SK-N-SH treated with all-trans-retinoic acid at 6 μM for 48 hours (cell line): ENCODE data around the gene MPST.

Source experiments
- ATAC-seq: fragments of 200-7000 bp; cut with Tn5 transposase; 3 replicates; pipeline ENCODE4 v1.9.1; 2020; ENCODE audit warnings: mild to moderate bottlenecking, moderate library complexity
- ARNTL ChIP-seq: fragments of 450-650 bp; formaldehyde crosslinking; IDR thresholded peaks from 2 replicates; pipeline ENCODE4 v1.5.0; 2020; ENCODE audit warnings: low read depth, mild to moderate bottlenecking, moderate library complexity, borderline replicate concordance
- BACH2 ChIP-seq: fragments of 250-450 bp; sonication (Bioruptor Pico); IDR thresholded peaks from 2 replicates; pipeline ENCODE4 v1.9.0; 2021; ENCODE audit warnings: mild to moderate bottlenecking, borderline replicate concordance
- CREB5 ChIP-seq: fragments of 250-450 bp; sonication (Bioruptor Pico); IDR thresholded peaks from 2 replicates; pipeline ENCODE4 v1.5.1; 2020; ENCODE audit warnings: low read depth, mild to moderate bottlenecking, moderate library complexity
- ESRRG ChIP-seq: fragments of 250-450 bp; sonication (Bioruptor Pico); IDR thresholded peaks from 2 replicates; pipeline ENCODE4 v1.6.1; 2021; ENCODE audit warnings: mild to moderate bottlenecking
- GLIS3 ChIP-seq: fragments of 250-450 bp; sonication (Bioruptor Pico); IDR thresholded peaks from 2 replicates; pipeline ENCODE4 v1.5.0; 2020; ENCODE audit warnings: mild to moderate bottlenecking, moderate library complexity
- ISL1 ChIP-seq: fragments of 250-450 bp; sonication (Bioruptor Pico); IDR thresholded peaks from 2 replicates; pipeline ENCODE4 v2.1.2; 2022; ENCODE audit warnings: mild to moderate bottlenecking, moderate library complexity
- OSR1 ChIP-seq: fragments of 250-450 bp; sonication (Bioruptor Pico); IDR thresholded peaks from 2 replicates; pipeline ENCODE4 v1.8.0; 2022; ENCODE audit warnings: moderate library complexity, mild to moderate bottlenecking, inconsistent platforms
- POU6F1 ChIP-seq: fragments of 250-450 bp; sonication (Bioruptor Pico); IDR thresholded peaks from 2 replicates; pipeline ENCODE4 v1.8.0; 2021; ENCODE audit warnings: low read depth, mild to moderate bottlenecking, moderate library complexity, borderline replicate concordance
- PPARA ChIP-seq: fragments of 250-450 bp; sonication (Bioruptor Pico); IDR thresholded peaks from 2 replicates; pipeline ENCODE4 v1.5.0; 2020; ENCODE audit warnings: mild to moderate bottlenecking, borderline replicate concordance
- RARB ChIP-seq: fragments of 250-450 bp; sonication (Bioruptor Pico); IDR thresholded peaks from 2 replicates; pipeline ENCODE4 v1.8.0; 2021; ENCODE audit warnings: mild to moderate bottlenecking, moderate library complexity
- TOX ChIP-seq: fragments of 250-450 bp; sonication (Bioruptor Pico); IDR thresholded peaks from 2 replicates; pipeline ENCODE4 v1.8.0; 2021; ENCODE audit warnings: mild to moderate bottlenecking, moderate library complexity, borderline replicate concordance
- ZC3H10 ChIP-seq: fragments of 250-450 bp; sonication (Bioruptor Pico); IDR thresholded peaks from 2 replicates; pipeline ENCODE4 v1.5.1; 2021; ENCODE audit warnings: mild to moderate bottlenecking, moderate library complexity
- ZFP3 ChIP-seq: fragments of 250-450 bp; sonication (Bioruptor Pico); IDR thresholded peaks from 2 replicates; pipeline ENCODE4 v1.5.0; 2020; ENCODE audit warnings: mild to moderate bottlenecking, moderate library complexity
- ZNF565 ChIP-seq: fragments of 450-650 bp; formaldehyde crosslinking; conservative IDR thresholded peaks from 2 replicates; pipeline ENCODE4 v1.5.0; 2020; ENCODE audit warnings: low read depth, mild to moderate bottlenecking, moderate library complexity
- ZNF70 ChIP-seq: fragments of 450-650 bp; formaldehyde crosslinking; IDR thresholded peaks from 2 replicates; pipeline ENCODE4 v1.5.0; 2020; ENCODE audit warnings: mild to moderate bottlenecking, moderate library complexity
- ZNF8 ChIP-seq: fragments of 450-650 bp; formaldehyde crosslinking; IDR thresholded peaks from 2 replicates; pipeline ENCODE4 v1.5.0; 2020; ENCODE audit warnings: mild to moderate bottlenecking, moderate library complexity
- TF ChIP-seq, protein P1 (sequence below): fragments of 250-450 bp; sonication (Bioruptor Pico); IDR thresholded peaks from 2 replicates; pipeline ENCODE4 v1.5.1; 2021; ENCODE audit warnings: mild to moderate bottlenecking, moderate library complexity
- TF ChIP-seq, protein P2 (sequence below): fragments of 250-450 bp; sonication (Bioruptor Pico); IDR thresholded peaks from 2 replicates; pipeline ENCODE4 v1.8.0; 2020; ENCODE audit warnings: mild to moderate bottlenecking, moderate library complexity, borderline replicate concordance

Gene MPST

GRCh38 chr22:37062702-37063381 lies 43.3 kb downstream of the MPST start:
- ATAC-seq, result no peak
- TF ChIP-seq ZC3H10 (CRISPR knock-in tag) (no peak), POU6F1 (CRISPR knock-in tag) (no peak), TOX (CRISPR knock-in tag) (no peak), GLIS3 (CRISPR knock-in tag) (no peak), ZNF8 (CRISPR knock-in tag) (no peak), ESRRG (CRISPR knock-in tag) (no peak), ISL1 (CRISPR knock-in tag) (no peak), ZNF565 (CRISPR knock-in tag) (no peak), PPARA (no peak), CREB5 (CRISPR knock-in tag) (no peak), ARNTL (CRISPR knock-in tag) (no peak), BACH2 (no peak)
- TF ChIP-seq, protein P1, sequence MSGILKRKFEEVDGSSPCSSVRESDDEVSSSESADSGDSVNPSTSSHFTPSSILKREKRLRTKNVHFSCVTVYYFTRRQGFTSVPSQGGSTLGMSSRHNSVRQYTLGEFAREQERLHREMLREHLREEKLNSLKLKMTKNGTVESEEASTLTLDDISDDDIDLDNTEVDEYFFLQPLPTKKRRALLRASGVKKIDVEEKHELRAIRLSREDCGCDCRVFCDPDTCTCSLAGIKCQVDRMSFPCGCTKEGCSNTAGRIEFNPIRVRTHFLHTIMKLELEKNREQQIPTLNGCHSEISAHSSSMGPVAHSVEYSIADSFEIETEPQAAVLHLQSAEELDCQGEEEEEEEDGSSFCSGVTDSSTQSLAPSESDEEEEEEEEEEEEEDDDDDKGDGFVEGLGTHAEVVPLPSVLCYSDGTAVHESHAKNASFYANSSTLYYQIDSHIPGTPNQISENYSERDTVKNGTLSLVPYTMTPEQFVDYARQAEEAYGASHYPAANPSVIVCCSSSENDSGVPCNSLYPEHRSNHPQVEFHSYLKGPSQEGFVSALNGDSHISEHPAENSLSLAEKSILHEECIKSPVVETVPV (CRISPR knock-in tag), result no peak
- TF ChIP-seq, protein P2, sequence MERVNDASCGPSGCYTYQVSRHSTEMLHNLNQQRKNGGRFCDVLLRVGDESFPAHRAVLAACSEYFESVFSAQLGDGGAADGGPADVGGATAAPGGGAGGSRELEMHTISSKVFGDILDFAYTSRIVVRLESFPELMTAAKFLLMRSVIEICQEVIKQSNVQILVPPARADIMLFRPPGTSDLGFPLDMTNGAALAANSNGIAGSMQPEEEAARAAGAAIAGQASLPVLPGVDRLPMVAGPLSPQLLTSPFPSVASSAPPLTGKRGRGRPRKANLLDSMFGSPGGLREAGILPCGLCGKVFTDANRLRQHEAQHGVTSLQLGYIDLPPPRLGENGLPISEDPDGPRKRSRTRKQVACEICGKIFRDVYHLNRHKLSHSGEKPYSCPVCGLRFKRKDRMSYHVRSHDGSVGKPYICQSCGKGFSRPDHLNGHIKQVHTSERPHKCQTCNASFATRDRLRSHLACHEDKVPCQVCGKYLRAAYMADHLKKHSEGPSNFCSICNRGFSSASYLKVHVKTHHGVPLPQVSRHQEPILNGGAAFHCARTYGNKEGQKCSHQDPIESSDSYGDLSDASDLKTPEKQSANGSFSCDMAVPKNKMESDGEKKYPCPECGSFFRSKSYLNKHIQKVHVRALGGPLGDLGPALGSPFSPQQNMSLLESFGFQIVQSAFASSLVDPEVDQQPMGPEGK, result no peak

DNA sequence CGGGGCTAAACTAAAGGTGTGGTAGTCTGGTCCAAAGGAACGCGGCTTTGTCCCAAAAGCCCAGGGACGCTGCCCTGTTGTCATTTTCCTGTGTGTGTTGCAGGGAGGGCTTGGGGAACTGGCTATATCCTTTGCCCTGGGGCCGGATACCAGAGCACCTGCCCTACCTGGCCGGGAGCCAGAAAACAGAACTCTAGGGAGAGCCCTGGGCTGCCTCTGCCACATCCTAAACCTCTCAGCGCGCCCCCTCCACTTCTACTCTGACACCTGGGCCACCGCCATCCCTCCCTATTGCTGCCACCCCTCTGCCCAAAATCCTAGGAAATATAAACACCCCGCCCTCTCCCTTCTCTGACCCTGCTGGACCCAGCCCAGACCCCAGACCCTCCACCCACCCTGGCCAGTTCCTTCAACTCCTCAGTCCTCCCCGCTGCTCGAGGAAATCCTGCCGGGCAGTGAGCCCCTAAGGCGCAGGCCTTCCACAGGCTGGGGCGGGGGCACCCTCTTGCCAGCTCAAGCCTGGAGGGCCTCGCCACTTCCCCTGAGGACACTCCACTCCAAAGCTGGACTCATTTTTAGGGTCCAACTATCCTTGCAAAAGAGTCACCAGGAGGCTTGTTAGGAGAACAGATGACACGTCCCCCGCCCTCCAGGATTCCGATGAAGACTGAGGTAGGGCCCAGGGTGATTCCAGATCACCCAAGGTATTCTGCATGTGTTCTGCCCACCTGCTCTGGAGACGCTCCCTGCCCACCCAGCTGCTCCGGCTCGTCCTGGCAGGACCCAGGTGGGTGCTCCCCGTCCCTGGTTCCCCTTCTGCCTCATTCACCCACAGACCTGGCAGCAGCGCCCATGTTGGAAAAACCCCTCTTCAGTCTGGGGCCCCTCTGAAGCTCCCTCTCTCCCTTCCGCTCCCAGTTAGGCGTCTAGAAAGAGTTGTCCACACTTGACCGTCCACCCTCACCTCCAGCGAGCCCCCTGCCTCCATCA lies 44.2 kb downstream of the MPST start:
- ATAC-seq, result no peak
- no peak for TF ChIP-seq RARB (CRISPR knock-in tag)
- TF ChIP-seq ZC3H10 (CRISPR knock-in tag), result no peak
- TF ChIP-seq, protein P1 (CRISPR knock-in tag), result no peak
- TF ChIP-seq PPARA, result no peak
- no peak for TF ChIP-seq ZFP3 (CRISPR knock-in tag)
- TF ChIP-seq BACH2, result no peak
- no peak for TF ChIP-seq TOX (CRISPR knock-in tag)
- TF ChIP-seq ZNF70 (CRISPR knock-in tag), result no peak
- TF ChIP-seq, protein P2, result no peak

- no peak for TF ChIP-seq ESRRG (CRISPR knock-in tag)
- no peak for TF ChIP-seq BACH2
- TF ChIP-seq OSR1 (CRISPR knock-in tag), result no peak
- no peak for ATAC-seq
These were observed 45.0 kb downstream of the MPST start for GRCh38 chr22:37064553-37064952.
